GM12873 (cell line): ENCODE measurements around the gene TEX12.

Experiments used
- CTCF ChIP-seq: IDR thresholded peaks from 2 replicates; pipeline ENCODE4 v1.5.1; 2012; ENCODE audit warnings: low read depth, mild to moderate bottlenecking, moderate library complexity, low read length, control low read depth; ENCODE audit not compliant: insufficient read depth; ENCODE audit errors: missing control alignments

Gene TEX12

GRCh38 chr11:112215621-112216020 lies 48.4 kb downstream of the TEX12 start:
- TF ChIP-seq CTCF: no peak

DNA sequence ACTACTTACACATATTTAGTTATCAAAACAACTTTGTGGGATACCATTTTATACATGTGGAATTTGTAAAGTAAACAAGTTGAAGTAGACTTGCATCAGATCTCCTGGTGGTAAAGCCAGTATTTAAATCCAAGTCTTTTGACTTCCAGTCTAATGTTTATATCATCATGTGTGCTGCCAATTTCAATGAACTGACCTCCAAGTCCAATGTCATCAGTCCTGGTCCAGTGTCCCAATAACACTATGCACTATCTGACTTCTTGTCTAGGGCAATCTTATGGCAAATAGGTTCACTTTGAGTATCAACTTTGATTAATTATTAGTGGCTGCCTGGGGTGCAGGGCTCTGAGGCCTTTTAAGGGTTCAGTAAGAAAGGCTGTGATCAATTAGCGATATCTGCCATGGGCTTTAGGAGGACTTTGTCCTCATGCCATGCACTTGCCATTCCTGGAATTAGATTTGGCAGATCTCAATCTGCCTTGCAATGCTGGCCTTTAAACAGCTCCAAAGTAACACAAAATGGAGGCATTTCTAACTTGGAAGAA lies 49.5 kb downstream of the TEX12 start:
- no peak for TF ChIP-seq CTCF

DNA sequence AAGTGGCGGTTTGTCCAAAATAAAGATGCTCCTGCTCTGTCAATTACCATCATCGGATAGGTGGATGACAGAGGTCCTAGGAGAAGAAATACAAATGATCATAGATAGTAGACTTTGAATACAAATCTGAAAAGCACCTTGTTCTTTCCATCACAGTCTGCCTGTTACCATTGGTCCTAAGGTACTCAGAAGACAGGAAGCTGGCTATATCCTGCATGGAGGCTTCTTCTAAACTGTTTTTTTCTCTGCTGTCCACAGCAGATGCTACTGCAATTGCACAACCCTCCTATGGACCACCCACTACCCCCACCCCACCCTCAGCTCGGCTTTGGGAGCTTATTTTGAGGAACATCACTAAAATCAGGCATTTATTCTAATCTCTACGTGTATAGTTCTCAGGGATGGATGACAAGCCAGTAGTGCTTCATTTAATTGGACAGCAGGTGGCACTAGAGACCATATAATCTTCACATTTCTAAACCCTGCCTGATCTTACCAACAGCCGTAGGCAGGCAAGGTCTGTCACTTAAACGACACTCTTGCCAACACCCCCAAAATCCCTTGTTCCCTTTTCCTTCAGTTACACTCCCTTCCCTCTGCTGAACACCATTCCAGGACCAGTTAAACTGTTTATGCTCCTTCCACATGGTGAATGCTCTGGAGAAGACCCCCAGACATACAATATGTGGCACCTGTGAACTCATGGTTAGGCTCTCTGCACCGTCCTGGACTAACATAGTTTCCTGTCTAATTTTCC lies 52.5 kb downstream of the TEX12 start:
- peak; percentile 73 for TF ChIP-seq CTCF

GRCh38 chr11:112221274-112221835 lies 54.2 kb downstream of the TEX12 start:
- no peak for TF ChIP-seq CTCF
